Endothelial cell of umbilical vein (primary cell): ENCODE measurements around the gene STRIT1.

ENCODE experiments used
- EZH2 ChIP-seq: IDR thresholded peaks from 2 replicates; pipeline ENCODE4 v1.6.1; 2012; ENCODE audit warnings: borderline replicate concordance, low read depth, mild to moderate bottlenecking, moderate library complexity, low read length, inconsistent platforms; ENCODE audit not compliant: severe bottlenecking
- JUN ChIP-seq: IDR thresholded peaks from 2 replicates; pipeline ENCODE4 v1.6.1; 2011; ENCODE audit warnings: borderline replicate concordance, low read depth; ENCODE audit not compliant: insufficient read length, insufficient read depth
- MAX ChIP-seq: IDR thresholded peaks from 2 replicates; pipeline ENCODE4 v1.6.1; 2011; ENCODE audit not compliant: insufficient read depth, insufficient read length
- MYC ChIP-seq: IDR thresholded peaks from one replicate; pipeline ENCODE4 v1.6.1; 2011; ENCODE audit warnings: mild to moderate bottlenecking, low read depth, low read length
- POLR2A ChIP-seq: IDR thresholded peaks from 2 replicates; pipeline ENCODE4 v1.6.1; 2012; ENCODE audit warnings: low read depth, mild to moderate bottlenecking, control low read depth, low read length
- POLR2AphosphoS5 ChIP-seq: IDR thresholded peaks from 2 replicates; pipeline ENCODE4 v1.6.1; 2012; ENCODE audit warnings: low read depth, mild to moderate bottlenecking, control low read depth, low read length, moderate library complexity; ENCODE audit not compliant: insufficient read depth
- TF ChIP-seq, protein P1 (sequence below), 2 donors: IDR thresholded peaks; 1 replicate in 1 of 2; 2 replicates in 1 of 2; pipeline ENCODE4 v1.5.1; 2011; ENCODE audit warnings: low read length in 2 of 2, mild to moderate bottlenecking in 2 of 2, moderate library complexity in 2 of 2, control low read depth in 1 of 2, inconsistent platforms in 1 of 2, low read depth in 1 of 2; ENCODE audit not compliant: insufficient read depth in 1 of 2; ENCODE audit errors: extremely low read depth in 1 of 2

- TF ChIP-seq, protein P1, sequence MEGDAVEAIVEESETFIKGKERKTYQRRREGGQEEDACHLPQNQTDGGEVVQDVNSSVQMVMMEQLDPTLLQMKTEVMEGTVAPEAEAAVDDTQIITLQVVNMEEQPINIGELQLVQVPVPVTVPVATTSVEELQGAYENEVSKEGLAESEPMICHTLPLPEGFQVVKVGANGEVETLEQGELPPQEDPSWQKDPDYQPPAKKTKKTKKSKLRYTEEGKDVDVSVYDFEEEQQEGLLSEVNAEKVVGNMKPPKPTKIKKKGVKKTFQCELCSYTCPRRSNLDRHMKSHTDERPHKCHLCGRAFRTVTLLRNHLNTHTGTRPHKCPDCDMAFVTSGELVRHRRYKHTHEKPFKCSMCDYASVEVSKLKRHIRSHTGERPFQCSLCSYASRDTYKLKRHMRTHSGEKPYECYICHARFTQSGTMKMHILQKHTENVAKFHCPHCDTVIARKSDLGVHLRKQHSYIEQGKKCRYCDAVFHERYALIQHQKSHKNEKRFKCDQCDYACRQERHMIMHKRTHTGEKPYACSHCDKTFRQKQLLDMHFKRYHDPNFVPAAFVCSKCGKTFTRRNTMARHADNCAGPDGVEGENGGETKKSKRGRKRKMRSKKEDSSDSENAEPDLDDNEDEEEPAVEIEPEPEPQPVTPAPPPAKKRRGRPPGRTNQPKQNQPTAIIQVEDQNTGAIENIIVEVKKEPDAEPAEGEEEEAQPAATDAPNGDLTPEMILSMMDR (IDR thresholded peaks at IDR 0.05; ENCODE audit: extremely low read depth in 1 of 2, insufficient read depth in 1 of 2, low read depth in 1 of 2, low read length in 2 of 2), result no peak
- no peak for TF ChIP-seq EZH2
- no peak for TF ChIP-seq POLR2A
- no peak for TF ChIP-seq MAX
- no peak for TF ChIP-seq POLR2AphosphoS5
- no peak for TF ChIP-seq MYC
- no peak for TF ChIP-seq JUN
These were observed 33.9 kb upstream of the STRIT1 start for GRCh38 chr3:155327430-155327829.
